Measurements from ENCODE around the gene ASCL3.

ASCL3 gene

DNA sequence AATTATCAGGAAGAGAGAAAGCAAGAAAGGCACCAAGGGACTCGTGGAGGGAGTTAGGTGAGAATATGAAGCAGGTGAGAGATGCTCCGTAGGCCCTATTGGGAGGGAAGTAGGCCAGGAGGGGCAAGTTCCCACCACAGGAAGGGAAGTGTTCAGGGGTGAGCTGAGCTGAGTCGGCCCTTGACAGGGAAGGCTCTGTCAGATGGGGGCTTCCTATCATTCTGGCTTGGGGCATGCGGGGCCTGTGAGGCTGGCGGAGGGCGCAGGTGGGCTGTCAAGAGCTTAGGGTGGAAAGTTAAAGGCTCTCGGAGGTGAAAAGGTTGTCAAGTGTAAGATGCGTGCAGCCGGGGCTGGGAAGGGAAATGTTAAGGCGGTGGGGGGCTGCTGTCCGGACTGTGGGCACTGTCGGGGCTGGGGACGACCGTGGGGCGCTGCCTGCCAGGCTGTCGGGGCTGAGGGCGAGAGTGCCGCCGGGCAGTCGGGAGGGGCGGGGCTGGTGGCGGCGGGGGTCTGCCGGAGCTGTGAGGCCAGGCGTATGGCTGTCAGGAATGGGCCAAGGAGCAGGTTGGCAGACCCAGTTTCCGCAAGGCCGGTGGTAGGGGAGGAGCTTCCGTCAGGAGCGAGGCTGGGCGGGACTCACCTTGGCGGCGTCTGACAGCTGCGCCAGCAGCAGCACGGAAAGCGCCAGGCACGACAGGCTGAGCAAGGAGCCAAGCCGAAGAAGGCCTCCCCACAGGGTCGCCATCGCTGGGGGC, 20.9 kb upstream of the ASCL3 start:
- Histone ChIP-seq H3K27ac (replicated peaks) (peak overlapping the region; percentile 91), H3K4me3 (replicated peaks; ENCODE audit: insufficient read depth, low read length) (peak overlapping the region; percentile 77), H3K27me3 (ENCODE audit: insufficient read depth, poor library complexity, severe bottlenecking) (no peaks in the 10 kb centered on the region)
- DNase-seq (ENCODE audit: low read depth in 1 of 2, low spot score in 1 of 2) = peak; percentile 69 to 83
- TF ChIP-seq CTCF (IDR thresholded peaks at IDR 0.05; ENCODE audit: insufficient read depth, low read length) (no peak), SPI1 (IDR thresholded peaks at IDR 0.05; ENCODE audit: borderline replicate concordance, low read depth) (no peak), GABPA (IDR thresholded peaks at IDR 0.05; ENCODE audit: low read depth) (no peak), POLR2AphosphoS5 (IDR thresholded peaks at IDR 0.05; ENCODE audit: low read depth) (no peak)
- TF ChIP-seq, protein P1, sequence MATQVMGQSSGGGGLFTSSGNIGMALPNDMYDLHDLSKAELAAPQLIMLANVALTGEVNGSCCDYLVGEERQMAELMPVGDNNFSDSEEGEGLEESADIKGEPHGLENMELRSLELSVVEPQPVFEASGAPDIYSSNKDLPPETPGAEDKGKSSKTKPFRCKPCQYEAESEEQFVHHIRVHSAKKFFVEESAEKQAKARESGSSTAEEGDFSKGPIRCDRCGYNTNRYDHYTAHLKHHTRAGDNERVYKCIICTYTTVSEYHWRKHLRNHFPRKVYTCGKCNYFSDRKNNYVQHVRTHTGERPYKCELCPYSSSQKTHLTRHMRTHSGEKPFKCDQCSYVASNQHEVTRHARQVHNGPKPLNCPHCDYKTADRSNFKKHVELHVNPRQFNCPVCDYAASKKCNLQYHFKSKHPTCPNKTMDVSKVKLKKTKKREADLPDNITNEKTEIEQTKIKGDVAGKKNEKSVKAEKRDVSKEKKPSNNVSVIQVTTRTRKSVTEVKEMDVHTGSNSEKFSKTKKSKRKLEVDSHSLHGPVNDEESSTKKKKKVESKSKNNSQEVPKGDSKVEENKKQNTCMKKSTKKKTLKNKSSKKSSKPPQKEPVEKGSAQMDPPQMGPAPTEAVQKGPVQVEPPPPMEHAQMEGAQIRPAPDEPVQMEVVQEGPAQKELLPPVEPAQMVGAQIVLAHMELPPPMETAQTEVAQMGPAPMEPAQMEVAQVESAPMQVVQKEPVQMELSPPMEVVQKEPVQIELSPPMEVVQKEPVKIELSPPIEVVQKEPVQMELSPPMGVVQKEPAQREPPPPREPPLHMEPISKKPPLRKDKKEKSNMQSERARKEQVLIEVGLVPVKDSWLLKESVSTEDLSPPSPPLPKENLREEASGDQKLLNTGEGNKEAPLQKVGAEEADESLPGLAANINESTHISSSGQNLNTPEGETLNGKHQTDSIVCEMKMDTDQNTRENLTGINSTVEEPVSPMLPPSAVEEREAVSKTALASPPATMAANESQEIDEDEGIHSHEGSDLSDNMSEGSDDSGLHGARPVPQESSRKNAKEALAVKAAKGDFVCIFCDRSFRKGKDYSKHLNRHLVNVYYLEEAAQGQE (IDR thresholded peaks at IDR 0.05; ENCODE audit: insufficient replicate concordance, low read depth) = no peak

- Histone ChIP-seq H3K4me3 (replicated peaks; ENCODE audit: insufficient read depth, low read length) (no peak overlapping the region), H3K27ac (replicated peaks) (no peak overlapping the region), H3K27me3 (ENCODE audit: insufficient read depth, poor library complexity, severe bottlenecking) (no peaks in the 10 kb centered on the region)
- TF ChIP-seq GABPA (IDR thresholded peaks at IDR 0.05; ENCODE audit: low read depth) (no peak), POLR2AphosphoS5 (IDR thresholded peaks at IDR 0.05; ENCODE audit: low read depth) (no peak), SPI1 (IDR thresholded peaks at IDR 0.05; ENCODE audit: borderline replicate concordance, low read depth) (no peak), CTCF (IDR thresholded peaks at IDR 0.05; ENCODE audit: insufficient read depth, low read length) (no peak)
- TF ChIP-seq, protein P1 (IDR thresholded peaks at IDR 0.05; ENCODE audit: insufficient replicate concordance, low read depth) = no peak
- DNase-seq (ENCODE audit: low read depth in 1 of 2, low spot score in 1 of 2) = no peak
Measured at GRCh38 chr11:8962841-8963240, 20.0 kb upstream of the ASCL3 start.

- Histone ChIP-seq H3K4me3 (replicated peaks; ENCODE audit: insufficient read depth, low read length) (no peak overlapping the region), H3K27me3 (ENCODE audit: insufficient read depth, poor library complexity, severe bottlenecking) (no peaks in the 10 kb centered on the region), H3K27ac (replicated peaks) (no peak overlapping the region)
- DNase-seq (ENCODE audit: low read depth in 1 of 2, low spot score in 1 of 2) = no peak
- TF ChIP-seq, protein P1 (IDR thresholded peaks at IDR 0.05; ENCODE audit: insufficient replicate concordance, low read depth) = no peak
- TF ChIP-seq GABPA (IDR thresholded peaks at IDR 0.05; ENCODE audit: low read depth) (no peak), CTCF (IDR thresholded peaks at IDR 0.05; ENCODE audit: insufficient read depth, low read length) (no peak), SPI1 (IDR thresholded peaks at IDR 0.05; ENCODE audit: borderline replicate concordance, low read depth) (no peak), POLR2AphosphoS5 (IDR thresholded peaks at IDR 0.05; ENCODE audit: low read depth) (no peak)
Measured at GRCh38 chr11:8961401-8961800, 18.6 kb upstream of the ASCL3 start.
